Subcutaneous abdominal adipose tissue (tissue), 5 donors: Measurements from ENCODE around the gene ATG9B.

ENCODE experiments used
- H3K27ac ChIP-seq: one replicate; pipeline ENCODE4 v1.7.0; 2013; ENCODE audit warnings: low read depth, mild to moderate bottlenecking, inconsistent platforms, low read length, moderate library complexity
- H3K27me3 ChIP-seq, 5 donors: one replicate each; pipeline ENCODE4 v1.7.0; 2013; ENCODE audit warnings: low read length in 5 of 5, inconsistent platforms in 1 of 5; ENCODE audit not compliant: control insufficient read depth in 5 of 5, insufficient read depth in 4 of 5
- H3K36me3 ChIP-seq, 5 donors: one replicate each; pipeline ENCODE4 v1.7.0; 2013; ENCODE audit warnings: low read length in 5 of 5; ENCODE audit not compliant: control insufficient read depth in 5 of 5, insufficient read depth in 5 of 5
- H3K4me1 ChIP-seq, 5 donors: one replicate each; pipeline ENCODE4 v1.7.0; 2013; ENCODE audit warnings: low read length in 5 of 5, mild to moderate bottlenecking in 3 of 5, moderate library complexity in 1 of 5; ENCODE audit not compliant: control insufficient read depth in 5 of 5, insufficient read depth in 5 of 5
- H3K4me3 ChIP-seq, 5 donors: one replicate each; pipeline ENCODE4 v1.7.0; 2013; ENCODE audit warnings: low read length in 5 of 5, low read depth in 1 of 5
- H3K9ac ChIP-seq, 5 donors: one replicate each; pipeline ENCODE4 v1.7.0; 2013; ENCODE audit warnings: low read length in 5 of 5, mild to moderate bottlenecking in 4 of 5, moderate library complexity in 3 of 5
- H3K9me3 ChIP-seq, 5 donors: one replicate each; pipeline ENCODE4 v1.7.0; 2013; ENCODE audit warnings: low read length in 5 of 5; ENCODE audit not compliant: control insufficient read depth in 5 of 5
- donor health status: healthy.
- donor health status: healthy.
- donor health status: healthy.
- donor health status: healthy.
- donor health status: healthy.

ATG9B gene, protein sequence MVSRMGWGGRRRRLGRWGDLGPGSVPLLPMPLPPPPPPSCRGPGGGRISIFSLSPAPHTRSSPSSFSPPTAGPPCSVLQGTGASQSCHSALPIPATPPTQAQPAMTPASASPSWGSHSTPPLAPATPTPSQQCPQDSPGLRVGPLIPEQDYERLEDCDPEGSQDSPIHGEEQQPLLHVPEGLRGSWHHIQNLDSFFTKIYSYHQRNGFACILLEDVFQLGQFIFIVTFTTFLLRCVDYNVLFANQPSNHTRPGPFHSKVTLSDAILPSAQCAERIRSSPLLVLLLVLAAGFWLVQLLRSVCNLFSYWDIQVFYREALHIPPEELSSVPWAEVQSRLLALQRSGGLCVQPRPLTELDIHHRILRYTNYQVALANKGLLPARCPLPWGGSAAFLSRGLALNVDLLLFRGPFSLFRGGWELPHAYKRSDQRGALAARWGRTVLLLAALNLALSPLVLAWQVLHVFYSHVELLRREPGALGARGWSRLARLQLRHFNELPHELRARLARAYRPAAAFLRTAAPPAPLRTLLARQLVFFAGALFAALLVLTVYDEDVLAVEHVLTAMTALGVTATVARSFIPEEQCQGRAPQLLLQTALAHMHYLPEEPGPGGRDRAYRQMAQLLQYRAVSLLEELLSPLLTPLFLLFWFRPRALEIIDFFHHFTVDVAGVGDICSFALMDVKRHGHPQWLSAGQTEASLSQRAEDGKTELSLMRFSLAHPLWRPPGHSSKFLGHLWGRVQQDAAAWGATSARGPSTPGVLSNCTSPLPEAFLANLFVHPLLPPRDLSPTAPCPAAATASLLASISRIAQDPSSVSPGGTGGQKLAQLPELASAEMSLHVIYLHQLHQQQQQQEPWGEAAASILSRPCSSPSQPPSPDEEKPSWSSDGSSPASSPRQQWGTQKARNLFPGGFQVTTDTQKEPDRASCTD

DNA sequence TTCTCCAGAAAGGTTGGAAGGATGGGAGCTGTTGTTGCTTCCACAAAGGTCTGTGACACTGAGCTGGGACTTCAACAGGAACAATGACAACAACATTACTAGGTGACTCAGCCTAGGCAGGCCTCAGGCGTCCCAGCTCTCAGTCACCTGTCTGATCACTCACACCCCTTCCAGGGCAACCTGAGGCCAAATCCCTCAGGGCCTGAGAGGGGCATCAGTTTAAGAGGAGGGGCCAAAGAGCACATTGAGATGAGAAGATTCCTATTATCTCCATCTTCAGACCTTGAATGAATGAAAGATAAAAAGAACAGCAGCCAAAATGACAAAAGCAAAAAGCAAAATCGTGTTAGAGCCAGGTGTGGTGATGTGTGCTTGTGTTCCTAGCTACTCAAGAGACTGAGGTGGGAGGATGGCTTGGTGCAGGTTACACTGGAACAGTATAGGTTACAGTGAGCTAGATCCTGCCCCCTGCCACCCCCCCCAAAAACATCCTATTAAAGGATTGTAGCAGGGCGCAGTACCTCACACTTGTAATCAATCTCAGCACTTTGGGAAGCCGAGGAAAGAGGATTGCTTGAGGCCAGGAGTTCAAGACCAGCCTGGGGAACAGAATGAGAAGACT is at the start of gene ATG9B:
TSS of gene ATG9B (minus strand) at position 60 of the 622 bp plus-strand sequence. CDS start 71 bp downstream, outside the sequence.
- H3K27me3 ChIP-seq, result peaks cover 11 to 23% (median 17%) of the 10 kb centered on the region in 5 donors
- H3K4me3 ChIP-seq, result no peak within 1 kb of the TSS
- no peaks in the 10 kb centered on the region for H3K9me3 ChIP-seq
- peak within 1 kb of the TSS in 1 of 5 donors; percentile 30 for H3K9ac ChIP-seq
- H3K36me3 ChIP-seq, result no peaks in the 10 kb centered on the region
- H3K4me1 ChIP-seq, result peaks cover 0 to 16% (median 9%) of the 10 kb centered on the region in 5 donors
- H3K27ac ChIP-seq, result no peak within 1 kb of the TSS

DNA sequence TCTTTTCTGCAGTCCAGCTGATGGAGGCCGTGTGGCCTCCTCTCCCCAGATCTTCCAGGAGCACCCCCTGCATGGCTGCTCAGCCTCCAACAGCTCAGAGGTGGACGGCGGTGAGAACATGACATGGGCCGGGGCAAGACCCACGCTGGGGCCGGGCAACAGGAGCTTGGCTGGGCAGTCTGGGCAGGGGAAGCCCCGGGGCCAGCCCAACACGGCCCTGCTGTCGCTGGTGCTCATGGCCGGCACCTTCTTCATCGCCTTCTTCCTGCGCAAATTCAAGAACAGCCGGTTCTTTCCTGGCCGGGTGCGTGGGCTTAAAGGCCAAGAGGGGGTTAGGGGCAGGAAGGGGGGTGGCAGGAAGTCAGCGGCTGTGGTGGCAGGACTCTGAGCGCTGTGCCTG is 49.7 kb upstream of the ATG9B start:
- Histone ChIP-seq H3K4me3 (no peak overlapping the region), H3K27ac (no peak overlapping the region), H3K36me3 (peaks cover 0 to 78% (median 67%) of the 10 kb centered on the region in 5 donors), H3K4me1 (peaks cover 0 to 14% (median 10%) of the 10 kb centered on the region in 5 donors), H3K9me3 (no peaks in the 10 kb centered on the region), H3K9ac (no peak overlapping the region), H3K27me3 (no peaks in the 10 kb centered on the region)

DNA sequence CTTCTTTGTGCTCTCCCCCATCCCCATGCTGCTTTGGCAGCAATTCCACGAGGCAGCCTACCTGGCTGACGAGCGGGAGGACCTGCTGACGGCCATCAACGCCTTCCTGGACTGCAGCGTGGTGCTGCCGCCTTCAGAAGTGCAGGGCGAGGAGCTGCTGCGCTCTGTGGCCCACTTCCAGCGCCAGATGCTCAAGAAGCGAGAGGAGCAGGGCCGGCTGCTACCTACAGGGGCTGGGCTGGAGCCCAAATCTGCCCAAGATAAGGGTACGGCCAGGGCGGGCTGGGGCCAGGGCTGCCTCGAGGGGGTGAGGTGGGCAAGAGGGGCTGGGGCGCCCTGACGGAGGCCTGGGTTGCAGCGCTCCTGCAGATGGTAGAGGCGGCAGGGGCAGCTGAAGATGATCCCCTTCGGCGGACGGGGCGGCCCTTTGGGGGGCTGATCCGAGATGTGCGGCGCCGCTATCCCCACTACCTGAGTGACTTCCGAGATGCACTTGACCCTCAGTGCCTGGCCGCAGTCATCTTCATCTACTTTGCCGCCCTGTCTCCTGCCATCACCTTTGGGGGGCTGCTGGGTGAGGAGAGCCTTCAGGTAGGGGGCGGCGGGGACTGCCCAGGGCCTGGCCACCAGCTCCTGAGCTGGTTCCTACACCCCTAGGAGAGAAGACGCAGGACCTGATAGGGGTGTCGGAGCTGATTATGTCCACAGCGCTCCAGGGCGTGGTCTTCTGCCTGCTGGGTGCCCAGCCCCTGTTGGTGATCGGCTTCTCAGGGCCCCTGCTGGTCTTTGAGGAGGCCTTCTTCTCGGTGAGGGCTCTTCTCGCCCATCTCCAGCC is 47.0 kb upstream of the ATG9B start:
- H3K36me3 ChIP-seq, result peaks cover 0 to 90% (median 84%) of the 10 kb centered on the region in 5 donors
- no peaks in the 10 kb centered on the region for H3K27me3 ChIP-seq
- H3K27ac ChIP-seq, result no peak overlapping the region
- H3K4me3 ChIP-seq, result no peak overlapping the region
- H3K9ac ChIP-seq, result no peak overlapping the region
- H3K9me3 ChIP-seq, result no peaks in the 10 kb centered on the region
- H3K4me1 ChIP-seq, result no peaks in the 10 kb centered on the region

DNA sequence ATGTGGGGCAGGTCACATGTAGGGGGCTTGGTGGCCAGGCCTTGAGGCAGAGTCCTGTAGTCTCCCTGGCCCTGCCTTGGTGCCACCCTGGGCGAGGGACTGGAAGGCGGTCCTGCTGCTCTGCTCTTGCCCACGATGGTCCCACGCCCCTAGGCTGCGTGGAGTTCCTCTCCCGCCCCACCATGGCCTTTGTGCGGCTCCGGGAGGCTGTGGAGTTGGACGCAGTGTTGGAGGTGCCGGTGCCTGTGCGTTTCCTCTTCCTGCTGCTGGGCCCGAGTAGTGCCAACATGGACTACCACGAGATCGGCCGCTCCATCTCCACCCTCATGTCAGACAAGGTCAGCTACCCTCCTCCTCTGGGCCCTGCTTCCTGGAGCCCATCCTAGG is 46.3 kb upstream of the ATG9B start:
- Histone ChIP-seq H3K4me3 (no peak overlapping the region), H3K27ac (no peak overlapping the region), H3K36me3 (peaks cover 0 to 90% (median 84%) of the 10 kb centered on the region in 5 donors), H3K9me3 (no peaks in the 10 kb centered on the region), H3K27me3 (no peaks in the 10 kb centered on the region), H3K4me1 (no peaks in the 10 kb centered on the region), H3K9ac (no peak overlapping the region)

DNA sequence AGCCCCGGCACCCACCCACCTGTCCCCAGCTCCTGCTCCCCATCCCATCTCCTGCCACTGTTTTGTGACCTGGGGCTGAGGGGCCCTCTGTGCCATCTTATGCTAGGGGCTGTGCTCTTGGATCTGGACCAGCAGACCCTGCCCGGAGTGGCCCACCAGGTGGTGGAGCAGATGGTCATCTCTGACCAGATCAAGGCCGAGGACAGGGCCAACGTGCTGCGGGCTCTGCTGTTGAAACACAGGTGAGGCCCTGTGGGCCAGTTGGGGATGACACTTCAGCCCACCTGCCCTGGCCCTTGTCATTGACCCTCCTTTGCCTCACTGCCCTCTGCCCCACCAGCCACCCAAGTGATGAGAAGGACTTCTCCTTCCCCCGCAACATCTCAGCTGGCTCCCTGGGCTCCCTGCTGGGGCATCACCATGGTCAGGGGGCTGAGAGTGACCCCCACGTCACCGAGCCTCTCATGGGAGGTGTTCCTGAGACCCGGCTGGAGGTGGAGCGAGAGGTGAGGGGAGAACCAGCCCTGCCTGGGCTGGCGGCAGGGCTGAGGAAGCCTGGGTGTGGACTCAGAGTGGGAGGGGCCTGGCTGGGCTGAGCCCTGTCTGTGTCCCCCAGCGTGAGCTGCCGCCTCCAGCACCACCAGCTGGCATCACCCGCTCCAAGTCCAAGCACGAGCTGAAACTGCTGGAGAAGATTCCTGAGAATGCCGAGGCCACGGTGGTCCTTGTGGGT is 45.7 kb upstream of the ATG9B start:
- Histone ChIP-seq H3K9ac (no peak overlapping the region), H3K4me3 (no peak overlapping the region), H3K36me3 (peaks cover 0 to 90% (median 84%) of the 10 kb centered on the region in 5 donors), H3K9me3 (no peaks in the 10 kb centered on the region), H3K27ac (no peak overlapping the region), H3K27me3 (no peaks in the 10 kb centered on the region), H3K4me1 (no peaks in the 10 kb centered on the region)

DNA sequence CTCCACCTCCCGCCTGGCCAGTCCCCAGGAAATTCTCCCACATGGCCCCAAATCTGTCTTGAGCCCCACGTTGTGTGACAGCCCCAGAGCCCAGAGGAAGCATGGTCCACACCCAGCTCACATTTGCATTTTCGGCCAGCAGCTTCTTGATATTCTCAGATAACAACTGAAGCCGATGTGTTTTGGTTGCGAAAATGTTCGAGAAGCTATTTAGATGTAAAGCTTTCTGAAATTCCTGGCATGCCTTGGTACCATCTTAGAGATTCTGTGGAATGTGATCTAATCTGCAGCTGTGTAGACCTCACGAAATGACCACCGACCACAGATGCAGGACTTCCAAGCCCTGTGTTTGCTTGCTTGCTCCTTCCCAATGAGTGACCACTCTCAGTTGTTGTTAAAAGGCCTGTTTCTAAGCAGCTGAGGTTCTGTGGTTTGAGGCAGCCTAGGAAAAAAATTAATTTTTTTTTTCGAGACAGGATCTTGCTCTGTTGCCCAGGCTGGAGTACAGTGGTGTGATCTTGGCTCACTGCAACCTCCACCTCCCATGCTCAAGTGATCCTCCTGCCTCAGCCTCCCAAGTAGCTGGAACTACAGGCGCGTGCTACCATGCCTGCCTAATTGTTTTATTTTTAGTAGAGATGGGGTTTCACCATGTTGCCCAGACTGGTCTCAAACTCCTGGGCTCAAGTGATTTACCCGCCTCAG is 43.9 kb upstream of the ATG9B start:
- H3K9ac ChIP-seq, result no peak overlapping the region
- no peak overlapping the region for H3K4me3 ChIP-seq
- peaks cover 0 to 85% (median 75%) of the 10 kb centered on the region in 5 donors for H3K36me3 ChIP-seq
- no peaks in the 10 kb centered on the region for H3K27me3 ChIP-seq
- peaks cover 0 to 3% (median 3%) of the 10 kb centered on the region in 5 donors for H3K4me1 ChIP-seq
- no peak overlapping the region for H3K27ac ChIP-seq
- no peaks in the 10 kb centered on the region for H3K9me3 ChIP-seq

DNA sequence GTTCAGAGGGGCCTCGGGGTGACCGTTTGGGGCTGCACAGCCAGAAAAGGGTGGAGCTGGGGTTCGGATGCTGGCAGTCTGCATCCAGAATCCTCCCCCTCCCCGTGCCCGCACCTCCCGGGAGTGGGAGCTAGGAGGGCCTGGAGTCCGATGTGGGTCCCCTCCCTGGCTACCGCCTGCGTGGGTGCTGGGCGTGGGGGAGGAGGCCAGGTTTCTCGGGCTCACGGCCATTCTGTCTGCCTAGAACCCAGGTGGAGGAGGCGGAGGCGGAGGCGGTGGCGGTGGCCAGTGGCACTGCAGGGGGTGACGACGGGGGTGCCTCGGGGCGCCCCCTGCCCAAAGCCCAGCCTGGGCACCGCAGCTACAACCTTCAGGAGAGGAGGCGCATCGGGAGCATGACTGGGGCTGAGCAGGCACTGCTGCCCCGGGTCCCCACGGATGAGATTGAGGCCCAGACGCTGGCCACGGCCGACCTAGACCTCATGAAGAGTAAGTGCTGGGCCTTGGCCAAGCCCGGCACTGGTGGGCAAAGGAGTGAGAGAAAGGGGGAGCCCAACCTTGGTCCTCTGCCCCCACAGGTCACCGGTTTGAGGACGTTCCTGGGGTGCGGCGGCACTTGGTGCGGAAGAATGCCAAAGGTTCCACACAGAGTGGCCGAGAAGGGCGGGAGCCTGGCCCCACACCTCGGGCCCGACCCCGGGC is 42.1 kb upstream of the ATG9B start:
- Histone ChIP-seq H3K4me3 (no peak overlapping the region), H3K36me3 (peaks cover 0 to 81% (median 66%) of the 10 kb centered on the region in 5 donors), H3K27me3 (no peaks in the 10 kb centered on the region), H3K27ac (no peak overlapping the region), H3K9ac (no peak overlapping the region), H3K9me3 (no peaks in the 10 kb centered on the region), H3K4me1 (peaks cover 0 to 19% (median 17%) of the 10 kb centered on the region in 5 donors)

DNA sequence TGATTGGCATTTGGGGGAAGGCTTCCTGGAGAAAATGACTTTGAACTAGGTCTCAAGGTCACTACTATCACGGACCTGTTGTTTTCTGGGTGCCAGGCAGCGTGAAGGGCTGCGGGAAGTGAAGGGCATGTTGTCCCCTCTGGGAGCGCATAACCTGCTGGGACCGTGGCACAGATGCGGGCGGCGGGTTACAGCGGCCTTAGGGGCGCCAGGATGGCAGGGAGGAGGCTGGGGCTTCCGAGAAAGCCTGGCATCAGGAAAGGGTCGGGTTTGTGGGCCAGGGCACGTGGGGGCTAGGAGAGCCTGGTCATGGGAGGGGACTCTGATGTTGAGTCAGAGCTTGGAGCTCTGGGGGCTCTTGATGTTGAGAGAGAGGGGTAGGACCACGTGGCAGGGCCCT is 41.2 kb upstream of the ATG9B start:
- no peaks in the 10 kb centered on the region for H3K9me3 ChIP-seq
- H3K27ac ChIP-seq, result no peak overlapping the region
- no peak overlapping the region for H3K9ac ChIP-seq
- H3K27me3 ChIP-seq, result no peaks in the 10 kb centered on the region
- peaks cover 0 to 72% (median 57%) of the 10 kb centered on the region in 5 donors for H3K36me3 ChIP-seq
- peaks cover 0 to 28% (median 26%) of the 10 kb centered on the region in 5 donors for H3K4me1 ChIP-seq
- H3K4me3 ChIP-seq, result no peak overlapping the region
